Nephron (organoid): ENCODE data around the gene DACH1.
"Not testable (repeated sequence)": the region's sequence is repeated elsewhere in the genome, so short reads cannot be mapped to it uniquely, and the experiment has no call there.

ENCODE experiments used
- H3K27ac Mint-ChIP-seq, 3 experiments: 2 replicates each; pipeline ENCODE4 v1.8.0; 2020; ENCODE audit warnings: mixed read lengths in 3 of 3, mild to moderate bottlenecking in 2 of 3, moderate library complexity in 1 of 3
- H3K27me3 Mint-ChIP-seq: 2 replicates; pipeline ENCODE4 v1.8.0; 2021; ENCODE audit warnings: low read depth, mild to moderate bottlenecking, moderate library complexity, mixed read lengths
- H3K36me3 Mint-ChIP-seq: 2 replicates; pipeline ENCODE4 v1.8.0; 2020; ENCODE audit warnings: low read depth, mixed read lengths
- H3K4me1 Mint-ChIP-seq: 2 replicates; pipeline ENCODE4 v1.8.0; 2020; ENCODE audit warnings: mixed read lengths
- H3K4me3 Mint-ChIP-seq, 3 experiments: 2 replicates each; pipeline ENCODE4 v1.8.0; 2020; ENCODE audit warnings: mild to moderate bottlenecking in 3 of 3, mixed read lengths in 3 of 3, moderate library complexity in 2 of 3
- H3K9me3 Mint-ChIP-seq: 2 replicates; pipeline ENCODE4 v1.8.0; 2020; ENCODE audit warnings: mixed read lengths
- CTCF ChIP-seq, 3 experiments: fragments of 200-600 bp; sonication (generic); IDR thresholded peaks; one replicate each; pipeline ENCODE4 v1.5.0; 2021; ENCODE audit warnings: antibody characterized with exemption in 3 of 3; ENCODE audit not compliant: unreplicated experiment in 3 of 3

Gene DACH1

GRCh38 chr13:71789693-71790329 is 77.2 kb downstream of the DACH1 start:
- peaks cover 16% of the 10 kb centered on the region for H3K4me1 Mint-ChIP-seq
- TF ChIP-seq CTCF (IDR thresholded peaks at IDR 0.05; ENCODE audit: unreplicated experiment in 3 of 3), result no peak
- no peak overlapping the region for H3K4me3 Mint-ChIP-seq
- H3K9me3 Mint-ChIP-seq, result no peaks in the 10 kb centered on the region
- H3K36me3 Mint-ChIP-seq, result peaks cover 24% of the 10 kb centered on the region
- H3K27ac Mint-ChIP-seq, result peak overlapping the region in 2 of 3 experiments; percentile 73 to 74
- H3K27me3 Mint-ChIP-seq, result no peaks in the 10 kb centered on the region

GRCh38 chr13:71789037-71789436 is 78.0 kb downstream of the DACH1 start:
- no peaks in the 10 kb centered on the region for H3K27me3 Mint-ChIP-seq
- H3K4me1 Mint-ChIP-seq, result peaks cover 16% of the 10 kb centered on the region
- no peaks in the 10 kb centered on the region for H3K9me3 Mint-ChIP-seq
- peak overlapping the region in 1 of 3 experiments; percentile 54 for H3K27ac Mint-ChIP-seq
- H3K4me3 Mint-ChIP-seq, result no peak overlapping the region
- peaks cover 24% of the 10 kb centered on the region for H3K36me3 Mint-ChIP-seq
- TF ChIP-seq CTCF (IDR thresholded peaks at IDR 0.05; ENCODE audit: unreplicated experiment in 3 of 3), result no peak

GRCh38 chr13:71787414-71787813 is 79.6 kb downstream of the DACH1 start:
- Mint-ChIP-seq H3K4me1 (peaks cover 16% of the 10 kb centered on the region), H3K27ac (peak overlapping the region; percentile 74 to 93 (median 89)), H3K4me3 (peak overlapping the region in 1 of 3 experiments; percentile 3), H3K9me3 (no peaks in the 10 kb centered on the region), H3K27me3 (no peaks in the 10 kb centered on the region), H3K36me3 (peaks cover 32% of the 10 kb centered on the region)
- no peak for TF ChIP-seq CTCF (IDR thresholded peaks at IDR 0.05; ENCODE audit: unreplicated experiment in 3 of 3)

DNA sequence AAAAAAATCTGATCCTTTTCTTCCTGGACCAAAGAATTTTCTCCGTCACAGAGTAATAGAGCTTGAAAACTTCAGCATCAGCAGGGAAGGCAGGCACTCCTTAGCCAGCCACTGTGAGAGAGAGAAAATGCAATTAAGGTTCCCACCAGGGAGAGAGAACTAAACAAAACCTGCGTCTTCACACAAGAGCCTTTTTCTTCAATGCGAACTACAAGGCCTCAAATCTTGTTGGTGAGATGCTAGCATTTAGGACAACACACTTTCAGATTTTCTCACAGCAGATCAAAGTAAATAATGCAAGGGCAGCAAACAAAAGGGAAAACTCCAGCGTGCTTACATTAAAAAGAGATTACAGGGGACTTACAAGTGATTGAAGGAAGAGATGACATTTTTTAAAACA is 80.1 kb downstream of the DACH1 start:
- peaks cover 29% of the 10 kb centered on the region for H3K36me3 Mint-ChIP-seq
- H3K9me3 Mint-ChIP-seq, result no peaks in the 10 kb centered on the region
- peak overlapping the region in 2 of 3 experiments; percentile 12 to 27 for H3K4me3 Mint-ChIP-seq
- no peak for TF ChIP-seq CTCF (IDR thresholded peaks at IDR 0.05; ENCODE audit: unreplicated experiment in 3 of 3)
- peaks cover 16% of the 10 kb centered on the region for H3K4me1 Mint-ChIP-seq
- H3K27ac Mint-ChIP-seq, result peak overlapping the region; percentile 74 to 93 (median 89)
- no peaks in the 10 kb centered on the region for H3K27me3 Mint-ChIP-seq

GRCh38 chr13:71785361-71785760 is 81.6 kb downstream of the DACH1 start:
- Mint-ChIP-seq H3K27me3 (no peaks in the 10 kb centered on the region), H3K9me3 (no peaks in the 10 kb centered on the region), H3K4me3 (no peak overlapping the region), H3K36me3 (peaks cover 23% of the 10 kb centered on the region), H3K4me1 (peaks cover 16% of the 10 kb centered on the region), H3K27ac (peak overlapping the region; percentile 20 to 44 (median 39))
- no peak for TF ChIP-seq CTCF (IDR thresholded peaks at IDR 0.05; ENCODE audit: unreplicated experiment in 3 of 3)

- Mint-ChIP-seq H3K4me1 (no peaks in the 10 kb centered on the region), H3K27me3 (no peaks in the 10 kb centered on the region), H3K9me3 (no peaks in the 10 kb centered on the region), H3K4me3 (no peak overlapping the region), H3K36me3 (peaks cover 23% of the 10 kb centered on the region), H3K27ac (no peak overlapping the region)
- no peak for TF ChIP-seq CTCF (IDR thresholded peaks at IDR 0.05; ENCODE audit: unreplicated experiment in 3 of 3)
Observed at GRCh38 chr13:71780546-71780945, 86.5 kb downstream of the DACH1 start.

GRCh38 chr13:71778998-71779397 is 88.0 kb downstream of the DACH1 start:
- H3K27ac Mint-ChIP-seq, H3K4me1 Mint-ChIP-seq, H3K27me3 Mint-ChIP-seq, H3K9me3 Mint-ChIP-seq, H3K4me3 Mint-ChIP-seq: not testable (repeated sequence)
- H3K36me3 Mint-ChIP-seq, result peaks cover 19% of the 10 kb centered on the region
